ENCODE data around the gene EMD. TPM values are rescaled to one million over a fixed set of nuclear protein-coding genes. Genes with fewer than 3 reads are reported as not detected.
A peak's percentile ranks its signal among the peaks of the same experiment; 100 is the strongest.

EMD gene
- total and polyA plus RNA-seq, 2 of the 13 experiments (the other 11 are each of a cell fraction or from before 2014, with no cell fraction given) = 14.5 to 14.9 TPM

- TF ChIP-seq HIC2 (CRISPR knock-in tag; IDR thresholded peaks at IDR 0.05; ENCODE audit: low read depth) (no peak; the same call in 1 of the 2 replicates), ZNF30 (CRISPR knock-in tag; IDR thresholded peaks at IDR 0.05) (no peak), KDM2A (CRISPR knock-in tag; IDR thresholded peaks at IDR 0.05; ENCODE audit: borderline replicate concordance, low read depth) (peak; percentile 49), TMF1 (CRISPR knock-in tag; IDR thresholded peaks at IDR 0.05; ENCODE audit: low read depth) (no peak), HHEX (CRISPR knock-in tag; IDR thresholded peaks at IDR 0.05) (no peak), ISL2 (CRISPR knock-in tag; IDR thresholded peaks at IDR 0.05) (0 out of 2 replicates have a peak, but pooled peaks have one; percentile 0), HDAC1 (CRISPR knock-in tag; IDR thresholded peaks at IDR 0.05) (peak; percentile 30; the same call in 1 of the 2 replicates), RBM39 (IDR thresholded peaks at IDR 0.05; ENCODE audit: low read depth, low read length, poor library complexity, severe bottlenecking) (no peak), TCF12 (IDR thresholded peaks at IDR 0.05) (no peak), TCF12 (CRISPR knock-in tag; IDR thresholded peaks at IDR 0.05) (no peak), DNMT1 (CRISPR knock-in tag; IDR thresholded peaks at IDR 0.05) (no peak), ZNF704 (CRISPR knock-in tag; IDR thresholded peaks at IDR 0.05; ENCODE audit: borderline replicate concordance) (no peak), ZNF709 (CRISPR knock-in tag; IDR thresholded peaks at IDR 0.05) (peak; percentile 25; the same call in 1 of the 2 replicates), POLR2G (IDR thresholded peaks at IDR 0.05; ENCODE audit: low read depth, low read length) (peak; percentile 8; the same call in 1 of the 2 replicates), PRDM4 (CRISPR knock-in tag; IDR thresholded peaks at IDR 0.05; ENCODE audit: borderline replicate concordance) (no peak), ZNF800 (CRISPR knock-in tag; IDR thresholded peaks at IDR 0.05) (no peak), POLR2AphosphoS5 (IDR thresholded peaks at IDR 0.05; ENCODE audit: low read depth, low read length) (peak; percentile 6; the same call in 1 of the 2 replicates)
These were observed 18.1 kb downstream of the EMD start (continued) for GRCh38 chrX:154396973-154397887.
